Stimulated activated naive CD8-positive, alpha-beta T cell treated with anti-CD3 and anti-CD28 coated beads, Interleukin-15, Interleukin-2, amounts not matched to agents 100 ng/mL and 50 ng/mL, for 24 hours (primary cell): ENCODE measurements around the gene ANKRD13B.

ENCODE experiments used
- H3K27ac Mint-ChIP-seq: one replicate; pipeline ENCODE4 v1.8.0; 2021; ENCODE audit warnings: mild to moderate bottlenecking, mixed read lengths
- H3K27me3 Mint-ChIP-seq: one replicate; pipeline ENCODE4 v1.8.0; 2021; ENCODE audit warnings: mixed read lengths
- H3K36me3 Mint-ChIP-seq: one replicate; pipeline ENCODE4 v1.8.0; 2021; ENCODE audit warnings: low read depth, mixed read lengths
- H3K4me1 Mint-ChIP-seq: one replicate; pipeline ENCODE4 v1.8.0; 2021; ENCODE audit warnings: low read depth, mixed read lengths
- H3K4me3 Mint-ChIP-seq: one replicate; pipeline ENCODE4 v1.8.0; 2021; ENCODE audit warnings: mild to moderate bottlenecking, mixed read lengths
- H3K9me3 Mint-ChIP-seq: one replicate; pipeline ENCODE4 v1.8.0; 2021; ENCODE audit warnings: mixed read lengths

The ANKRD13B gene

GRCh38 chr17:29583324-29584248 is 9.3 kb upstream of the ANKRD13B start:
- peaks cover 39% of the 10 kb centered on the region for H3K36me3 Mint-ChIP-seq
- H3K27me3 Mint-ChIP-seq = no peaks in the 10 kb centered on the region
- peak overlapping the region; percentile 43 for H3K27ac Mint-ChIP-seq
- peaks cover 54% of the 10 kb centered on the region for H3K4me1 Mint-ChIP-seq
- no peak overlapping the region for H3K4me3 Mint-ChIP-seq
- no peaks in the 10 kb centered on the region for H3K9me3 Mint-ChIP-seq

- Mint-ChIP-seq H3K27me3 (no peaks in the 10 kb centered on the region), H3K9me3 (no peaks in the 10 kb centered on the region), H3K4me1 (peaks cover 54% of the 10 kb centered on the region), H3K4me3 (peak overlapping the region; percentile 23), H3K36me3 (peaks cover 38% of the 10 kb centered on the region), H3K27ac (peak overlapping the region; percentile 81)
Measured at GRCh38 chr17:29584452-29585079, 8.4 kb upstream of the ANKRD13B start.

- Mint-ChIP-seq H3K4me1 (peaks cover 59% of the 10 kb centered on the region), H3K9me3 (no peaks in the 10 kb centered on the region), H3K27ac (peak overlapping the region; percentile 81), H3K36me3 (peaks cover 31% of the 10 kb centered on the region), H3K4me3 (peak overlapping the region; percentile 43), H3K27me3 (no peaks in the 10 kb centered on the region)
Measured at GRCh38 chr17:29585080-29585751, 7.7 kb upstream of the ANKRD13B start.

- H3K36me3 Mint-ChIP-seq = peaks cover 21% of the 10 kb centered on the region
- peak overlapping the region; percentile 94 for H3K4me3 Mint-ChIP-seq
- peaks cover 69% of the 10 kb centered on the region for H3K4me1 Mint-ChIP-seq
- peak overlapping the region; percentile 92 for H3K27ac Mint-ChIP-seq
- no peaks in the 10 kb centered on the region for H3K27me3 Mint-ChIP-seq
- no peaks in the 10 kb centered on the region for H3K9me3 Mint-ChIP-seq
Measured at GRCh38 chr17:29586676-29587469, 6.1 kb upstream of the ANKRD13B start.

GRCh38 chr17:29587591-29587990 is 5.3 kb upstream of the ANKRD13B start:
- Mint-ChIP-seq H3K4me1 (peaks cover 73% of the 10 kb centered on the region), H3K4me3 (peak overlapping the region; percentile 94), H3K9me3 (no peaks in the 10 kb centered on the region), H3K27ac (peak overlapping the region; percentile 92), H3K36me3 (peaks cover 14% of the 10 kb centered on the region), H3K27me3 (no peaks in the 10 kb centered on the region)

GRCh38 chr17:29588017-29588561 is 4.8 kb upstream of the ANKRD13B start:
- H3K27ac Mint-ChIP-seq = peak overlapping the region; percentile 92
- H3K36me3 Mint-ChIP-seq = peaks cover 11% of the 10 kb centered on the region
- peak overlapping the region; percentile 94 for H3K4me3 Mint-ChIP-seq
- no peaks in the 10 kb centered on the region for H3K9me3 Mint-ChIP-seq
- no peaks in the 10 kb centered on the region for H3K27me3 Mint-ChIP-seq
- peaks cover 76% of the 10 kb centered on the region for H3K4me1 Mint-ChIP-seq

GRCh38 chr17:29588562-29589411 is 4.1 kb upstream of the ANKRD13B start:
- Mint-ChIP-seq H3K4me3 (peak overlapping the region; percentile 94), H3K27ac (peak overlapping the region; percentile 92), H3K27me3 (no peaks in the 10 kb centered on the region), H3K9me3 (no peaks in the 10 kb centered on the region), H3K4me1 (peaks cover 77% of the 10 kb centered on the region), H3K36me3 (peaks cover 4% of the 10 kb centered on the region)

GRCh38 chr17:29589524-29590410 is 3.2 kb upstream of the ANKRD13B start, which contains the start of gene GIT1:
GIT1 (minus strand) TSS chr17:29589648; CDS start chr17:29589378, 270 bp downstream.
- no peaks in the 10 kb centered on the region for H3K36me3 Mint-ChIP-seq
- H3K4me1 Mint-ChIP-seq = peaks cover 78% of the 10 kb centered on the region
- H3K4me3 Mint-ChIP-seq = peak within 1 kb of the TSS; percentile 94
- no peaks in the 10 kb centered on the region for H3K27me3 Mint-ChIP-seq
- H3K27ac Mint-ChIP-seq = peak within 1 kb of the TSS; percentile 92
- no peaks in the 10 kb centered on the region for H3K9me3 Mint-ChIP-seq

- Mint-ChIP-seq H3K4me1 (peaks cover 73% of the 10 kb centered on the region), H3K36me3 (no peaks in the 10 kb centered on the region), H3K27ac (peak overlapping the region; percentile 86), H3K27me3 (no peaks in the 10 kb centered on the region), H3K4me3 (peak overlapping the region; percentile 88), H3K9me3 (no peaks in the 10 kb centered on the region)
Measured at GRCh38 chr17:29590411-29591145, 2.4 kb upstream of the ANKRD13B start.

- Mint-ChIP-seq H3K36me3 (no peaks in the 10 kb centered on the region), H3K27ac (peak overlapping the region; percentile 86), H3K9me3 (no peaks in the 10 kb centered on the region), H3K4me1 (peaks cover 66% of the 10 kb centered on the region), H3K4me3 (peak overlapping the region; percentile 74), H3K27me3 (no peaks in the 10 kb centered on the region)
Measured at GRCh38 chr17:29591146-29591736, 1.7 kb upstream of the ANKRD13B start.

- no peaks in the 10 kb centered on the region for H3K27me3 Mint-ChIP-seq
- H3K4me1 Mint-ChIP-seq = peaks cover 60% of the 10 kb centered on the region
- H3K4me3 Mint-ChIP-seq = peak overlapping the region; percentile 74
- H3K36me3 Mint-ChIP-seq = no peaks in the 10 kb centered on the region
- H3K27ac Mint-ChIP-seq = peak overlapping the region; percentile 86
- H3K9me3 Mint-ChIP-seq = no peaks in the 10 kb centered on the region
Measured at GRCh38 chr17:29591737-29592608, 959 bp upstream of the ANKRD13B start.
